Measurements from ENCODE around the gene PDYN. TPM values are rescaled to one million over a fixed set of nuclear protein-coding genes. Genes with fewer than 3 reads are reported as not detected.

The PDYN gene
- total and polyA plus RNA-seq, 2 donors = 0.33 to 1.3 TPM

GRCh38 chr20:1979106-1979778 lies 14.6 kb downstream of the PDYN start:
- Histone ChIP-seq H3K4me1 (ENCODE audit: control insufficient read depth in 2 of 2, insufficient read depth in 2 of 2, low read length in 2 of 2) (no peaks in the 10 kb centered on the region), H3K27ac (ENCODE audit: low read depth in 1 of 2, low read length in 1 of 2) (no peak overlapping the region), H3K27me3 (ENCODE audit: control insufficient read depth in 2 of 2, insufficient read depth in 1 of 2, low read length in 1 of 2) (no peaks in the 10 kb centered on the region), H3K36me3 (ENCODE audit: control insufficient read depth in 2 of 2, insufficient read depth in 2 of 2, low read length in 1 of 2) (no peaks in the 10 kb centered on the region), H3K9me3 (ENCODE audit: control insufficient read depth in 2 of 2, insufficient read depth in 1 of 2, low read length in 1 of 2) (no peaks in the 10 kb centered on the region), H3K4me3 (ENCODE audit: low read length in 2 of 2) (no peak overlapping the region)
- DNase-seq (ENCODE audit: low read depth in 6 of 9, low spot score in 9 of 9) = no peak
- 58% methylated on average over 3 of the region's 3 CpGs for WGBS

GRCh38 chr20:1975291-1975690 lies 18.6 kb downstream of the PDYN start:
- Histone ChIP-seq H3K4me3 (ENCODE audit: low read length in 2 of 2) (no peak overlapping the region), H3K27me3 (ENCODE audit: control insufficient read depth in 2 of 2, insufficient read depth in 1 of 2, low read length in 1 of 2) (peaks cover 0 to 3% of the 10 kb centered on the region in 2 donors), H3K9me3 (ENCODE audit: control insufficient read depth in 2 of 2, insufficient read depth in 1 of 2, low read length in 1 of 2) (no peaks in the 10 kb centered on the region), H3K36me3 (ENCODE audit: control insufficient read depth in 2 of 2, insufficient read depth in 2 of 2, low read length in 1 of 2) (no peaks in the 10 kb centered on the region), H3K27ac (ENCODE audit: low read depth in 1 of 2, low read length in 1 of 2) (no peak overlapping the region), H3K4me1 (ENCODE audit: control insufficient read depth in 2 of 2, insufficient read depth in 2 of 2, low read length in 2 of 2) (no peaks in the 10 kb centered on the region)
- WGBS = 96% methylated on average over 11 of the region's 11 CpGs
- no peak for DNase-seq (ENCODE audit: low read depth in 6 of 9, low spot score in 9 of 9)

GRCh38 chr20:1973601-1974440 lies 20.0 kb downstream of the PDYN start:
- H3K4me1 ChIP-seq (ENCODE audit: control insufficient read depth in 2 of 2, insufficient read depth in 2 of 2, low read length in 2 of 2) = no peaks in the 10 kb centered on the region
- H3K27me3 ChIP-seq (ENCODE audit: control insufficient read depth in 2 of 2, insufficient read depth in 1 of 2, low read length in 1 of 2) = peaks cover 0 to 4% of the 10 kb centered on the region in 2 donors
- no peak overlapping the region for H3K4me3 ChIP-seq (ENCODE audit: low read length in 2 of 2)
- no peak for DNase-seq (ENCODE audit: low read depth in 6 of 9, low spot score in 9 of 9)
- H3K27ac ChIP-seq (ENCODE audit: low read depth in 1 of 2, low read length in 1 of 2) = no peak overlapping the region
- H3K36me3 ChIP-seq (ENCODE audit: control insufficient read depth in 2 of 2, insufficient read depth in 2 of 2, low read length in 1 of 2) = no peaks in the 10 kb centered on the region
- no peaks in the 10 kb centered on the region for H3K9me3 ChIP-seq (ENCODE audit: control insufficient read depth in 2 of 2, insufficient read depth in 1 of 2, low read length in 1 of 2)
- 82% methylated on average over 15 of the region's 15 CpGs for WGBS

GRCh38 chr20:1971893-1972586 lies 21.8 kb downstream of the PDYN start:
- no peaks in the 10 kb centered on the region for H3K9me3 ChIP-seq (ENCODE audit: control insufficient read depth in 2 of 2, insufficient read depth in 1 of 2, low read length in 1 of 2)
- H3K36me3 ChIP-seq (ENCODE audit: control insufficient read depth in 2 of 2, insufficient read depth in 2 of 2, low read length in 1 of 2) = no peaks in the 10 kb centered on the region
- no peaks in the 10 kb centered on the region for H3K4me1 ChIP-seq (ENCODE audit: control insufficient read depth in 2 of 2, insufficient read depth in 2 of 2, low read length in 2 of 2)
- WGBS = 92% methylated on average over 5 of the region's 5 CpGs
- H3K27me3 ChIP-seq (ENCODE audit: control insufficient read depth in 2 of 2, insufficient read depth in 1 of 2, low read length in 1 of 2) = peaks cover 0 to 4% of the 10 kb centered on the region in 2 donors
- no peak for DNase-seq (ENCODE audit: low read depth in 6 of 9, low spot score in 9 of 9)
- H3K4me3 ChIP-seq (ENCODE audit: low read length in 2 of 2) = no peak overlapping the region
- H3K27ac ChIP-seq (ENCODE audit: low read depth in 1 of 2, low read length in 1 of 2) = no peak overlapping the region

- DNase-seq (ENCODE audit: low read depth in 6 of 9, low spot score in 9 of 9) = no peak
- Histone ChIP-seq H3K36me3 (ENCODE audit: control insufficient read depth in 2 of 2, insufficient read depth in 2 of 2, low read length in 1 of 2) (no peaks in the 10 kb centered on the region), H3K27me3 (ENCODE audit: control insufficient read depth in 2 of 2, insufficient read depth in 1 of 2, low read length in 1 of 2) (peaks cover 0 to 12% of the 10 kb centered on the region in 2 donors), H3K27ac (ENCODE audit: low read depth in 1 of 2, low read length in 1 of 2) (no peak overlapping the region), H3K4me1 (ENCODE audit: control insufficient read depth in 2 of 2, insufficient read depth in 2 of 2, low read length in 2 of 2) (peaks cover 0 to 4% of the 10 kb centered on the region in 2 donors), H3K4me3 (ENCODE audit: low read length in 2 of 2) (no peak overlapping the region), H3K9me3 (ENCODE audit: control insufficient read depth in 2 of 2, insufficient read depth in 1 of 2, low read length in 1 of 2) (no peaks in the 10 kb centered on the region)
- 93% methylated on average over 4 of the region's 4 CpGs for WGBS
Observed at GRCh38 chr20:1968964-1969363, 24.9 kb downstream of the PDYN start.

GRCh38 chr20:1965520-1966351 lies 28.1 kb downstream of the PDYN start:
- Histone ChIP-seq H3K4me3 (ENCODE audit: low read length in 2 of 2) (no peak overlapping the region), H3K27ac (ENCODE audit: low read depth in 1 of 2, low read length in 1 of 2) (no peak overlapping the region), H3K4me1 (ENCODE audit: control insufficient read depth in 2 of 2, insufficient read depth in 2 of 2, low read length in 2 of 2) (peaks cover 0 to 4% of the 10 kb centered on the region in 2 donors), H3K27me3 (ENCODE audit: control insufficient read depth in 2 of 2, insufficient read depth in 1 of 2, low read length in 1 of 2) (peaks cover 0 to 9% of the 10 kb centered on the region in 2 donors), H3K36me3 (ENCODE audit: control insufficient read depth in 2 of 2, insufficient read depth in 2 of 2, low read length in 1 of 2) (no peaks in the 10 kb centered on the region), H3K9me3 (ENCODE audit: control insufficient read depth in 2 of 2, insufficient read depth in 1 of 2, low read length in 1 of 2) (no peaks in the 10 kb centered on the region)
- WGBS = 8% methylated on average over 28 of the region's 28 CpGs
- DNase-seq (ENCODE audit: low read depth in 6 of 9, low spot score in 9 of 9) = peak; percentile 24 to 74 (median 41)

- no peak for DNase-seq (ENCODE audit: low read depth in 6 of 9, low spot score in 9 of 9)
- Histone ChIP-seq H3K9me3 (ENCODE audit: control insufficient read depth in 2 of 2, insufficient read depth in 1 of 2, low read length in 1 of 2) (no peaks in the 10 kb centered on the region), H3K36me3 (ENCODE audit: control insufficient read depth in 2 of 2, insufficient read depth in 2 of 2, low read length in 1 of 2) (no peaks in the 10 kb centered on the region), H3K4me3 (ENCODE audit: low read length in 2 of 2) (no peak overlapping the region), H3K27me3 (ENCODE audit: control insufficient read depth in 2 of 2, insufficient read depth in 1 of 2, low read length in 1 of 2) (peaks cover 0 to 9% of the 10 kb centered on the region in 2 donors), H3K4me1 (ENCODE audit: control insufficient read depth in 2 of 2, insufficient read depth in 2 of 2, low read length in 2 of 2) (peaks cover 0 to 4% of the 10 kb centered on the region in 2 donors), H3K27ac (ENCODE audit: low read depth in 1 of 2, low read length in 1 of 2) (no peak overlapping the region)
- WGBS = 61% methylated on average over 14 of the region's 14 CpGs
Observed at GRCh38 chr20:1964659-1965405, 29.0 kb downstream of the PDYN start.

- Histone ChIP-seq H3K36me3 (ENCODE audit: control insufficient read depth in 2 of 2, insufficient read depth in 2 of 2, low read length in 1 of 2) (no peaks in the 10 kb centered on the region), H3K9me3 (ENCODE audit: control insufficient read depth in 2 of 2, insufficient read depth in 1 of 2, low read length in 1 of 2) (no peaks in the 10 kb centered on the region), H3K4me1 (ENCODE audit: control insufficient read depth in 2 of 2, insufficient read depth in 2 of 2, low read length in 2 of 2) (peaks cover 0 to 4% of the 10 kb centered on the region in 2 donors), H3K4me3 (ENCODE audit: low read length in 2 of 2) (no peak overlapping the region), H3K27ac (ENCODE audit: low read depth in 1 of 2, low read length in 1 of 2) (no peak overlapping the region), H3K27me3 (ENCODE audit: control insufficient read depth in 2 of 2, insufficient read depth in 1 of 2, low read length in 1 of 2) (peaks cover 0 to 7% of the 10 kb centered on the region in 2 donors)
- no peak for DNase-seq (ENCODE audit: low read depth in 6 of 9, low spot score in 9 of 9)
- 78% methylated on average over 4 of the region's 4 CpGs for WGBS
Observed at GRCh38 chr20:1964061-1964460, 29.8 kb downstream of the PDYN start.

Data from thymus (tissue), 11 donors.